ENCODE data around the gene DTHD1. TPM values are rescaled to one million over a fixed set of nuclear protein-coding genes. Genes with fewer than 3 reads are reported as not detected.

DTHD1 gene
- polyA plus RNA-seq, 1 of the 3 experiments (the other 2 are of a cell fraction), result not detected

- Histone ChIP-seq H4K20me1 (ENCODE audit: insufficient read depth) (no peaks in the 10 kb centered on the region), H2AFZ (ENCODE audit: low read depth) (no peak overlapping the region), H3F3A (replicated peaks; ENCODE audit: insufficient read depth) (no peaks in the 10 kb centered on the region), H3K4me3 (ENCODE audit: low read depth in 2 of 2, low read length in 1 of 2) (no peak overlapping the region), H3K9ac (no peak overlapping the region), H3K9me2 (no peaks in the 10 kb centered on the region), H3K27me3 (ENCODE audit: insufficient read depth) (no peaks in the 10 kb centered on the region), H3K27ac (ENCODE audit: low read depth in 2 of 2, low read length in 1 of 2) (no peak overlapping the region), H3K79me2 (ENCODE audit: insufficient read depth) (no peaks in the 10 kb centered on the region), H3K9me3 (no peaks in the 10 kb centered on the region), H3K36me3 (replicated peaks in 1 of 2; ENCODE audit: control insufficient read depth in 1 of 2, insufficient read depth in 2 of 2, low read length in 1 of 2) (no peaks in the 10 kb centered on the region), H3K4me2 (no peak overlapping the region), H3K4me1 (ENCODE audit: control insufficient read depth in 1 of 2, insufficient read depth in 2 of 2, low read depth in 1 of 2, low read length in 1 of 2) (no peaks in the 10 kb centered on the region)
- no peak for TF ChIP-seq FOXJ3 (CRISPR knock-in tag; IDR thresholded peaks at IDR 0.05)
- TF ChIP-seq FOSL2 (IDR thresholded peaks at IDR 0.05; ENCODE audit: borderline replicate concordance, low read depth), result no peak
- TF ChIP-seq GABPA (IDR thresholded peaks at IDR 0.05; ENCODE audit: low read depth), result no peak
- no peak for TF ChIP-seq MAX (IDR thresholded peaks at IDR 0.05; ENCODE audit: low read depth)
- no peak for TF ChIP-seq TCF12 (IDR thresholded peaks at IDR 0.05)
- TF ChIP-seq USF2 (IDR thresholded peaks at IDR 0.05; ENCODE audit: borderline replicate concordance, low read depth, low read length), result no peak
- no peak for TF ChIP-seq SIN3A (IDR thresholded peaks at IDR 0.05; ENCODE audit: borderline replicate concordance, low read depth, low read length)
- TF ChIP-seq REST (IDR thresholded peaks at IDR 0.05; ENCODE audit: low read depth, low read length), result no peak
- no peak for TF ChIP-seq POLR2AphosphoS5 (IDR thresholded peaks at IDR 0.05; ENCODE audit: low read depth, low read length)
- TF ChIP-seq USF1 (IDR thresholded peaks at IDR 0.05; ENCODE audit: borderline replicate concordance, low read depth), result no peak
- no peak for TF ChIP-seq YY1 (IDR thresholded peaks at IDR 0.05; ENCODE audit: low read depth)
- no peak for TF ChIP-seq EP300 (IDR thresholded peaks at IDR 0.05; ENCODE audit: borderline replicate concordance in 1 of 2, low read depth in 1 of 2, low read length in 1 of 2)
- no peak for TF ChIP-seq TEAD4 (IDR thresholded peaks at IDR 0.05; ENCODE audit: borderline replicate concordance, insufficient read depth)
- no peak for TF ChIP-seq JUND (IDR thresholded peaks at IDR 0.05)
- no peak for TF ChIP-seq CHD2 (IDR thresholded peaks at IDR 0.05; ENCODE audit: low read length, partially characterized antibody)
- no peak for TF ChIP-seq NRF1 (IDR thresholded peaks at IDR 0.05; ENCODE audit: low read depth, low read length)
- no peak for TF ChIP-seq TAF1 (IDR thresholded peaks at IDR 0.05; ENCODE audit: borderline replicate concordance, low read depth, low read length)
- TF ChIP-seq RFX5 (IDR thresholded peaks at IDR 0.05; ENCODE audit: low read length), result no peak
- ChIA-PET POLR2A (no interaction called here), CTCF (no interaction called here)
- WGBS (ENCODE audit: low lambda C conversion rate), result 4% methylated on average over 2 of the region's 2 CpGs
- no peak for DNase-seq
Measured at GRCh38 chr4:36283912-36284465, 2.6 kb downstream of the DTHD1 start.

Measured in SK-N-SH (cell line).